Spinal cord (tissue), 10 donors: ENCODE data around the gene DBET. TPM values are rescaled to one million over a fixed set of nuclear protein-coding genes. Genes with fewer than 3 reads are reported as not detected.
"Not testable (repeated sequence)": the region's sequence is repeated elsewhere in the genome, so short reads cannot be mapped to it uniquely, and the experiment has no call there.

ENCODE experiments used
- DNase-seq, 6 donors: peaks; one replicate each; pipeline versions ENCODE4 v3.0.0 to v3.0.0-alpha.2; 2013 to 2015; ENCODE audit warnings: low spot score in 6 of 6, low read depth in 4 of 6
- H3K27ac ChIP-seq: one replicate; pipeline ENCODE4 v1.5.1; 2013; ENCODE audit warnings: low read depth, low read length, control low read depth
- H3K27me3 ChIP-seq: one replicate; pipeline ENCODE4 v1.6.1; 2013; ENCODE audit warnings: low read length; ENCODE audit not compliant: control insufficient read depth, insufficient read depth
- H3K36me3 ChIP-seq: one replicate; pipeline ENCODE4 v1.6.1; 2013; ENCODE audit warnings: low read length; ENCODE audit not compliant: control insufficient read depth, insufficient read depth
- H3K4me1 ChIP-seq: one replicate; pipeline ENCODE4 v1.6.1; 2013; ENCODE audit warnings: low read length; ENCODE audit not compliant: control insufficient read depth, insufficient read depth
- H3K4me3 ChIP-seq: one replicate; pipeline ENCODE4 v1.5.1; 2013; ENCODE audit warnings: low read depth, low read length, control low read depth
- H3K9me3 ChIP-seq: one replicate; pipeline ENCODE4 v1.6.1; 2013; ENCODE audit warnings: low read length; ENCODE audit not compliant: control insufficient read depth, insufficient read depth
- WGBS: methylation state at CpG from one replicate; pipeline ENCODE4 v1.1.5; 2013; ENCODE audit warnings: missing lambda C conversion rate; ENCODE audit not compliant: insufficient coverage; 5-methylcytosine and 5-hydroxymethylcytosine counted together
- polyA plus RNA-seq, 2 donors: library from polyadenylated mRNA; unstranded; fragments of 120-200 nt; gene quantifications; one replicate each; pipeline ENCODE4 v1.2.1, GENCODE V29; 2013; ENCODE audit not compliant: insufficient read length in 2 of 2
- total RNA-seq, 2 donors: library from RNA; depleted of rRNA in 1 of 2; stranded (reverse); fragments of 120-200 nt in 1 of 2; fragments of >200 nt in 1 of 2; gene quantifications; one replicate each; pipeline versions ENCODE4 v1.2.3 to v1.2.4, GENCODE V29; 2013 to 2014
- donor health status: healthy.

Gene DBET
- total and polyA plus RNA-seq, 4 donors, result not detected

GRCh38 chr4:190106611-190107480 lies 42.5 kb downstream of the DBET start:
- not testable (repeated sequence) for H3K36me3 ChIP-seq, H3K27ac ChIP-seq, H3K27me3 ChIP-seq, H3K4me3 ChIP-seq, H3K4me1 ChIP-seq
- peak in 1 of 6 donors; percentile 2 for DNase-seq
- WGBS, result 50% methylated on average over 6 of the region's 7 CpGs
- H3K9me3 ChIP-seq, result peaks cover 11% of the 10 kb centered on the region

- 20% methylated on average over 1 of the region's 2 CpGs for WGBS
- H3K27me3 ChIP-seq, result not testable (repeated sequence)
- peaks cover 11% of the 10 kb centered on the region for H3K9me3 ChIP-seq
These were observed 43.6 kb downstream of the DBET start for GRCh38 chr4:190107766-190108485.

DNA sequence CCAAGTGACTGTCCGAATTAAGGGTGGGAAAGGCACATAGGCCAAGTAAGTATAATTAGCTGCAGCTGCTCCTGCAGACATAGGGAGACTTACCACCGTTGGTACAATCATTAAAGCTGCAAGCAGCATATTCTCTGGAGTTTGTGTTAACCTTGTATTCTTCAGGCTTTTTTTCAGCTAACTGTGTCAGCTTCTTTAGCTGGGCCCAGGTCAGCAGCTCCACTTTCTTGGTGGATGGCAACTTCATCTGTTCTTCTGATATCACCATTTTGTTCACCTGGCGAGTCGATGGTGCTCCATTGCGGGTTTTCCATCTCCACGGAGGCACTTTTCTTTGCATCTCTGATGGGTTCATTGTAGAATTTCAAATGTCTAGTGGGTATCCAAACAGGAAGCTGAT lies 44.5 kb downstream of the DBET start:
- not testable (repeated sequence) for H3K4me1 ChIP-seq, H3K36me3 ChIP-seq, H3K27ac ChIP-seq, H3K4me3 ChIP-seq, H3K27me3 ChIP-seq
- DNase-seq, result peak in 1 of 6 donors; percentile 2
- H3K9me3 ChIP-seq, result peaks cover 11% of the 10 kb centered on the region
- WGBS, result 60% methylated on average over 6 of the region's 6 CpGs

More at GRCh38 chr4:190107766-190108485, 43.6 kb downstream of the DBET start:
- peak in 1 of 6 donors; percentile 2 for DNase-seq
- not testable (repeated sequence) for H3K4me1 ChIP-seq, H3K4me3 ChIP-seq, H3K36me3 ChIP-seq, H3K27ac ChIP-seq

DNA sequence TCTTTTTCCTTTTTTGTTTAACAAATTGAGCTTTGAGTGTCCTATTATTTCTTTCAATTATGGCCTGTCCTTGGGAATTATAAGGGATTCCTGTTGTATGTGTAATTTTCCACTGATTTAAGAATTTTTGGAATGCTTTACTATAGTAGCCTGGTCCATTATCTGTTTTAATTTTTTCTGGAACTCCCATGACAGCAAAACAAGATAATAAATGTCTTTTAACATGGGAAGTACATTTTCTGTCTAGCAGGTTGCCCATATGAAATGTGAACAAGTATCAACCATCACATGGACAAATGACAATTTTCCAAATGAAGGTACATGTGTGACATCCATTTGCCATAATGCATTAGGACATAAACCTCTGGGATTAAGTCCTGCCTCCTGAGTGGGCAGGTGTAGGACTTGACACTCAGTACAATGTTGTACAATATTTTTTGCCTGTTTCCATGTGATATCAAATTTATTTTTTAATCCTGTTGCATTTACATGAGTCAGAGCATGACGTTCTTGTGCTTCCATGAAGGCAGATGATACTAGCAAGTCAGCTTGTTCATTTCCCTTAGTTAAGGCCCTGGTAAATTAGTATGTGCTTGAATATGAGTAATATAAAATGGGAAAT lies 45.2 kb downstream of the DBET start:
- not testable (repeated sequence) for H3K27ac ChIP-seq, H3K4me1 ChIP-seq, H3K27me3 ChIP-seq, H3K4me3 ChIP-seq, H3K36me3 ChIP-seq
- WGBS, result 20% methylated on average over 1 of the region's 1 CpG
- peaks cover 11% of the 10 kb centered on the region for H3K9me3 ChIP-seq
- peak in 1 of 6 donors; percentile 0 for DNase-seq

DNA sequence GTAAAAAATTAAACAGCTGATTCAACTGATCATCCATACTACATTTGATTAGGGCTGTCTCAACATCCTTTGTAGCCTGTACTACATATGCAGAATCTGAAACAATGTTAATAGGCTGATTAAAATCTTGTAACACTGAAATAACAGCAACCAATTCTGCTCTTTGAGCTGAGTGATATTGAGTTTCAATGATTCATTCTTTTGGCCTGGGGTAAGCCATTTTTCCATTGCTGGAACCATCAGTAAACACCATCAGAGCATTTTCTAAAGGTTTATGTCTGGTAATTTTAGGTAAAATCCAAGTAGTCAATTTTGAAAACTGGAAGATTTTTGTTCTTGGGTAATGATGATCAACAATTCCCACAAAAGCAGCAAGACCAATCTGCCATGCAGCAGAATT lies 45.7 kb downstream of the DBET start:
- not testable (repeated sequence) for H3K36me3 ChIP-seq, H3K4me1 ChIP-seq, H3K27me3 ChIP-seq, H3K4me3 ChIP-seq, H3K27ac ChIP-seq
- peak in 1 of 6 donors; percentile 1 for DNase-seq
- H3K9me3 ChIP-seq, result peaks cover 11% of the 10 kb centered on the region

- WGBS, result 60% methylated on average over 1 of the region's 4 CpGs
- H3K4me3 ChIP-seq, H3K4me1 ChIP-seq, H3K27me3 ChIP-seq, H3K36me3 ChIP-seq, H3K27ac ChIP-seq: not testable (repeated sequence)
- peaks cover 11% of the 10 kb centered on the region for H3K9me3 ChIP-seq
- peak in 1 of 6 donors; percentile 2 for DNase-seq
These were observed 46.4 kb downstream of the DBET start for GRCh38 chr4:190110570-190111295.

GRCh38 chr4:190112879-190113278 lies 48.6 kb downstream of the DBET start:
- no CpG with 5 or more reads among the region's 3 CpGs for WGBS
- not testable (repeated sequence) for DNase-seq, H3K4me3 ChIP-seq, H3K4me1 ChIP-seq, H3K9me3 ChIP-seq, H3K36me3 ChIP-seq, H3K27ac ChIP-seq, H3K27me3 ChIP-seq

GRCh38 chr4:190114991-190115390 lies 50.7 kb downstream of the DBET start:
- not testable (repeated sequence) for H3K27ac ChIP-seq, H3K4me1 ChIP-seq, H3K4me3 ChIP-seq, H3K27me3 ChIP-seq, H3K36me3 ChIP-seq, H3K9me3 ChIP-seq
- peak in 1 of 6 donors; percentile 0 for DNase-seq
- WGBS, result no CpG with 5 or more reads among the region's 3 CpGs
